Germinal center (tissue), 1 donor: ENCODE measurements around the gene RBBP8NL.

ENCODE experiments used
- DNase-seq: peaks from one replicate; pipeline ENCODE4 v3.0.0; 2012; ENCODE audit warnings: mixed read lengths, low spot score

Gene RBBP8NL, protein sequence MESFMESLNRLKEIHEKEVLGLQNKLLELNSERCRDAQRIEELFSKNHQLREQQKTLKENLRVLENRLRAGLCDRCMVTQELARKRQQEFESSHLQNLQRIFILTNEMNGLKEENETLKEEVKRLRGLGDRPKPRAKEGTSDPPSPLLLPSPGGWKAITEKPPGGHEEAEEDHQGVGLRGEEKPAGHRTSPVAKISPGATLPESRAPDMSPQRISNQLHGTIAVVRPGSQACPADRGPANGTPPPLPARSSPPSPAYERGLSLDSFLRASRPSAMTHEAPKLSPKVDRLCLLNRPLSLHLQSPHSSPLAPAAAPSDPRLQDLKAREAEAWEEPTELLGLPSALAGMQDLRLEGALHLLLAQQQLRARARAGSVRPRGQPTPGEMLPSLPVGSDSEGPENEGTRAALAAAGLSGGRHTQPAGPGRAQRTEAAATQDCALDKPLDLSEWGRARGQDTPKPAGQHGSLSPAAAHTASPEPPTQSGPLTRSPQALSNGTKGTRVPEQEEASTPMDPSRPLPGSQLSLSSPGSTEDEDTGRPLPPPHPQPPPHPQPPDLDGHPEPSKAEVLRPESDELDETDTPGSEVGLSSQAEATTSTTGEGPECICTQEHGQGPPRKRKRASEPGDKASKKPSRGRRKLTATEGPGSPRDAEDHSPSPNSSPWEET

DNA sequence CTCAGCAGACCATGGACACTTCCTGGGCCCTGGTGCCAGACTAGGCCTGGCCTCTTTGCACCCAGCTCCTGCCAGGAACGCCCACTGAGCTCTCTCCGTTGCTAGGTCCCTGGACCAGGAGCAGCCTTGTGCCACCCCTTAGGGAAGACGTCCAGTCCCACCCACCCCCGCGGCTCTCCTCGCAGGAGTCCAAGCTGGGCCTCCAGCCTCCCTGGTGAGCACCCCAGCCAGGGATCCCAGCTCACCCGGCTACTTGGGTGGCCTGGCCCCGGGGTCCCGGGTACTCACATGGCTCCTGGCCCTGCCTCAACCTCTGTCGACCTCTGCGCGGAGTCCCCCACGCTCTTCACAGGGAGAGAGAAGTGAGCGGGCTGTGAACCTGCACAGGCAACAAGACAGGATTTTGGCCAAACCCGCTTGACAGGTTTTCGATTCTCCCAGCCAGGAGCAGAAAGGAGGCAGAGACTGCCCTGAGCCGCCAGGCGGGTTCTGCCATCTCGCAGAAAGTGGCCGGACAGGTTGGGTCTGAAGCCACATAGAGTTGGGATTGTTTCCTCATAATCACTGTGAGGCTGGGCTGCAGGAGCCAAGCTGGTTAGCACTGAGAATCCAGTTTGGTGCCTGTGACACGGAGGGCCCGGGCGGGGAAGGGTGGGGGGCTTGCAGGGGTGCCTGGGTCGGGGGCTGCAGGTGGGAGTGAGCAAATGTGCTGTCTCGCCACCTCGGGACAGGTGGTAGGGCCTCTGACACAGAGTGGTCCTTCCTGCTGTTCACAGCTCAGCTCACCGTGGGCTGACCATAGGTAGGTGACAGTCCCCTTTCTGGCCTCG is at the start of gene RBBP8NL:
TSS of gene RBBP8NL (minus strand) at position 368 of the 830 bp plus-strand sequence. CDS start 7,892 bp downstream, outside the sequence.
- DNase-seq, result no peak

DNA sequence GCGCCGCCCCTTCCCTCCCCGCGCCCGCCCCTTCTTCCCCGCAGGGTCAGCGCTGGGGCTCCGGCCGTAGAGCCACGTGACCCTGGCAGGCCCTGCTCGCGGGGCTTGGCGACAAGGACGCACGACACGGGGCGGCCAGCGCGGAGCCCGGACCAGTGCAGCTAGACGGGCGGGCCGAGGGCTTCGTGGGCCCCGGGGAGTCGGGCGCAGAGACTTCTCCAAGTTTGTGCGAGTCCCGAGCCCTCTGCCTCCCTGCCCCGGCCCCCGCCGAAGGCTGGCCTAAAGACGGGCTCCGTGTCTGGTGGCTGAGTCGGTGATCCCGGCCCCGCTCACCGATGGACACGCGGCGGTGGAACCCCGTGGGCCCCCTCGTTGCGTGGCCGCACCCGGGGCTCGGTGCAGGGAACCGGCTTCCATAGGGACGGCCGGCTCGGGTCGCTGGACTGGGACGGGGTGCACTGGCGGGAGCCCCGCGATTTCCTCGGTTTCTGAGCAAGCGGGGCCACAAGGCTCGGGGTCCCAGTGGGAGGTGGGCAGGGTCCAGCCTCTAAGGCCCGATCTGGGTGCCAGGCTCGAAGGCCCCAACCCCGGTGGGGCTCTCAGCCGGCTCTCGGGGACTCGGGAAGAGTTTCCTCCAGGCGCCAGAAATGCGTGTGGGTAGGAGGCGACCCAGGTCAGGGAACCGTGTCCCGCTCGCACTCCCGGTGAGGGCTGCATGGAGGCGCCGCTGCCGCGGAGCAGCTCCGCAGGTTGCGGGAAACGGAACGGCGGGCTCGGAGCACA is 48.9 kb upstream of the RBBP8NL start:
- no peak for DNase-seq

DNA sequence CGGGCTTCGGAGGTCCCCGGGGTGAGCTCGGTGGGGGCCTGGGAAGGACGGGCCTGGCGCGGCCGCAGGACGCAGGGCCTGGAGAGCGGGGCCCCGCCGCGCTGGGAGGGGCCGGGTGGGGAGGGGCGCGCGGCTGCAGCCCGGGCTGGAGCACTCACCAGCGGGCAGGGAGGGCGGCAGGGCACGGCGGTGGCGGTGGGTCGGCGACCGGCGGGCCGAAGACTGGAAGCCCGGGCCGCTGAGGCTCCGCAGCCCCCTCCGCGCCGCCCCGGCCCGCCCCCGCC is 48.4 kb upstream of the RBBP8NL start, which contains the start of gene GATA5:
TSS of gene GATA5 (minus strand) at position 224 of the 284 bp plus-strand sequence. CDS start 474 bp downstream, outside the sequence.
- no peak for DNase-seq

GRCh38 chr20:62475027-62475771 is 47.9 kb upstream of the RBBP8NL start:
- no peak for DNase-seq

GRCh38 chr20:62474604-62475026 is 47.3 kb upstream of the RBBP8NL start:
- no peak for DNase-seq

DNA sequence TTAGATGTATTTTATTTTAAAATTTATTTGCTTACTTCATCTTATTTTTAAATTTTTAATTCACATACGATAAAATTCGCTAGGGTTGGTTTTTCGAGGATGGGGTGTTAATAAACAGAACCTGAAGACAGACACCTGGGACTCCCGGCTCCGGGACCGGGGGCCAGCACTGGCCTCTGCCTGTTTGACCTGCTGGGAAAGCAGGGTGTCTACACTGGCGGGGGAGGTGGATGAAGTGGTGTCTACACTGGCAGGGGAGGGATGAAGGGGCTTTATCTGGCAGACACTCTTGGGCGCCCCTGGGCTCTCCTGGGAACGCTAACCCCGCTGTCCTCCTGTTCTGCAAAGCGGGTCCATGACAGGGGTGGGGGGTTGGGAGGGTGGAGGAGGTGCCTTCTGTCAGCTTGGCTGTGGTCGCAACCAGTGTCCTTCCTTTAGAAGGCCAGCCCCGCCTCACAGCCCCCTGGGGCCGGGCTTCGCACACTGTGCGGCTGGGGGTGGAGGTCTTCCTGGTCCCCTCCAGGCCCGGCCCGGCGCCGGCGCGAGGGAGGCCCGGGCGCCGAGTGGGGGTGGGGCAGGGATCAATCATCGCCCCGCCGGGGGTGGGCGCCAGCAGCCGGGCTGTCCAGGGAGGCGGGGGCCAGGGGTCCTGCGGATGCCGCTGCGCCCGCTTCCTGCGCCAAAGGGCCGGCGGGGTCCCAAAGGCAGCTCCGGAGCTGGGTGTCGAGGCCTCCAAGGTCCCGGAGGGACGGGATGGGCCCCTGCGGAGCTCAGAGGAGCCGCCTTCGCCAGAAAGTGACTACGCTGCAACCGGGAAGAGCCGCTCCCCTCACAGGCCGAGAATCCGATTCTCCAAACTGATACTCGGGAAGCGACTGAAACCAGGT is 46.6 kb upstream of the RBBP8NL start:
- DNase-seq, result no peak

GRCh38 chr20:62472941-62473585 is 45.7 kb upstream of the RBBP8NL start:
- no peak for DNase-seq

- no peak for DNase-seq
Observed at GRCh38 chr20:62472138-62472940, 45.0 kb upstream of the RBBP8NL start.

DNA sequence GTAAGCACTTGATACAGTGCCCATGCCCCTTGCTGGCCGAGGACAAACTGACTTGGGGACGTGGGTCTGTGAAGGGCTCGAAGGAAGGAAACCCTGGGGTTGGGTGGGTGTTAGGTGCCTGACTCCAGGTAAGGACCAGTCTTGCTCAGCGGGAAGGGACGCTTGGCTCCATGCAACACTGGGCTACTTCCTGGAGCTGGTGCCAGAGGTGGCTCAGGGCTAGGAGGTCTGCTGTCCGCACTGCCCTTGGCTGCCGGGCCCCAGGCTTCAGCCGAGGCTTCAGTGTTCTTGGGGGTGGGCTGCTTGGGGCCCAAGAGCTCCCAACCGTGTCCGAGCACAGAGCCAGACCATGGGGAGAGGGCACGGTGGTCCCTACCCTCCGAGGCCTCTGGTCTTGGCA is 43.1 kb upstream of the RBBP8NL start:
- no peak for DNase-seq

GRCh38 chr20:62470001-62470400 is 42.7 kb upstream of the RBBP8NL start:
- DNase-seq, result no peak

DNA sequence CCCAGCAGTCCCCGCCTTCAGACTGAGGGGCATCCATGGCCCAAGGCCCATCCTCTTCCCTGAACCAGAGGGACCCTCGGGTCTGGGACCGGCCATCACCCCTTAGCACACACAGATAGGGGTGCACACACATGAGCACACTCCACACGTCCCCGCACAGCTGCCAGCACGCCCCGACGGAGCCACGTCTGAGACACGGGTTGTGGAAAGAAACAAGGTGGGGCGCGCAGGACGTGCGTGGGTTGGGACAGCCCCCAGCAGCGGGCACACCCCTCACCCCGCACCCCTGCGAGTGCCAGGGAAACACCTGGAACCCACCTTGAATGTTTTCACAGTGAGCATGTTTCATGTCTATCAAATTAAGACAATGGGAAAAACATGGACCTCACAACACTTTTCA is 42.0 kb upstream of the RBBP8NL start:
- DNase-seq, result no peak

DNA sequence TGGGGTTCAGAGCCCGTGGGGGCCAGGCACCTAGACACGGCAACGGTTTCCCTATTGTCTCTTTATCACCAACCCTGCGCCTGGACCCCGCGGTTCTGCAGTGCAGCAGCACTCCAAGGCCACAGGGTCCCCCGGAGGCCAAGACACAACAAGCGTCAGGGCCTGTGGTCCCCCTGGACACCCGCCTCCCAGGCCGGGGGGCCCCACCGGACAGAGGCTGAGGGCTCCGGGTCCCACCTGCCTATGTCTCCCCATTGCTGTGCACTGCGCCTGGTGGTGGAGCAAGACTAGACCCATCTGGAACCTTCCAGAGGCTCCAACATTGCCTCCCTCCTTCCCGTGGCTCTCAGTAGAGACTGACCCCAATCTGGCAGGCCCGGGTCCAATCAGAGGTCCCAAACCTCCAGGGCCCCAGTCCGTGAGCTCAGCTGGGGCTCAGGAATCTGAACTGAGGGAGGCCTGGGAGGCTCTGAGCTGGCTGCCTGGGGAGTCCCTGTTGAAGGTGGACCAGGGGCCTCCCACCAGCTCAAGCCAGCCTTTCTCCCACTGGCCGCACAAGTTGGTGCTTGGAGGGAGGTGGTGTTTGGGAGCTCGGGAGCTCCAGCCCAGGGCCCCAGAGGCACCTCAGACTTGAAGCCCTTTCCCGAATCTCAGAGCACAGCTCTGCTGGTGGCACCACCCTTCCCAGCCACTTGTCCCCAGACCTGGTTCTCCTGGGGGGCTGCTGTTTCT is 39.6 kb upstream of the RBBP8NL start:
- no peak for DNase-seq

DNA sequence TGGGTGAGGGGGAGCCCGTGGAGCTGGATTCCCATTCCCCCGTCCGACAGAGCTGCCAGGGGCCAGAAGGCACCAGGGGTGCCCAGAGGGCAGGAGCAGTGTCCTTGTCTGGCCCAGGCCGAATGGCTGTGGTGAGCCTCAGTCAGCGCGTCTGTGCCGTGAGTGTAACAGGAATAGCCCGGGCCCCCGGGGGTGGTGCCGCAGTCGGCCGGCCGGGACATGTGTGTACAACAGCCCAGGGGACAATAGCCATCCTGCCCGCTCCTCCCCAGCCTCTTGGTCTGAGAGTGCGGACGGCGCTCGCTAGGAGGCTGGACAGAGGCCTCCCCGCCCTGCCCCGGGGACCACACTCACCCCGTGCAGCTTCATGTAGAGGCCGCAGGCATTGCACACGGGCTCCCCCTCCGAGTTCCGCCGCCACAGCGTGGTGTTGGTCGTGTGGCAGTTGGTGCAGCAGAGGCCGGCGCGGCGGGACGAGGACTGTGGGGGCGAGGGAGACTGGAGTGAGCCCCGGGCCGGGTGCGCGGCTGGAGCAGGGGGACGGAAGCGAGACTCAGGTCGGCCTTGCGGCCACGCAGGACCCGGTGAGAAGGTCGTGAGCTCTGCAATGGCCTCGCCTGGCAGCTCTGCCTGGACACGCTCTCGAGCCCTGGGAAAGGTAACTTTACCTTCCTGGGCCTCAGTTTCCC is 38.9 kb upstream of the RBBP8NL start:
- no peak for DNase-seq

DNA sequence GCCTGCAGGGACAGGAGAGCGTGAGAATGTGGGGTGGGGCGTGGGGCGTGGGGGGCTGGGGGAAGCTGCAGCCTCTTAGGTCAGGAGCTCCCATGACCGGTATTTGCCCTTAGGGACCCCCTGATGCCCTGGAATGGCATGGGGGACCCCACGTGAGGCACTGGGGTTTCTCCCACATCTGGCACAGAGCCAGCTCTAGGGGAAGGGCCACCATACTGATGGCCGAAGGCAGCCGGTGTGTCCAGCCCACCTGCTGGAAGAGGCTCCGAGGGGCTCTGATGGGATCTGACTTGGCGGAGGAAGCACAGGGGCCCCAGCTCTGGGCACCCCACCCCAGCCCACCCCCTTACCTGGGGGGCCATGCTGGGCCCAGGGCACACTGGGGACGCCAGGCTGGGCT is 37.7 kb upstream of the RBBP8NL start:
- DNase-seq, result no peak

DNA sequence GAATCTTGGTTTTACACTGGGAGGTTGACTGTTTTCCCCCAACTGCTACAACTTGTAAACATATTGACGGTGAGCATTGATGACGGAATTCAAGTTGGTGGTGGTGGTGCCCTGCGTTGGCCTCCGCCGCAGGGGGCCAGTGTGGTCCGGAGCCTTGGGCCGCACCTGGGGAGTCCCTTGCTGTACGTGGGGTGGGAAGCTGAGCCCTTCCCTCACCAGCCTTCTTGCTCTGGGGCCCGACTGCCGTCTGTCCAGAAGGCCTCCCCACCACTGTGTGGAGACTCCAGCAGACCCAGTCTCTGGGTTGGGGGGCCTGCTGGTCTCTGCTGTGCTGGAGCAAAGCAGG is 37.1 kb upstream of the RBBP8NL start:
- no peak for DNase-seq

GRCh38 chr20:62463651-62464424 is 36.5 kb upstream of the RBBP8NL start:
- DNase-seq, result no peak
